ENCODE results near the gene C14orf132. TPM values are rescaled to one million over a fixed set of nuclear protein-coding genes. Genes with fewer than 3 reads are reported as not detected.

Gene C14orf132
- total RNA-seq, 4 donors from 2014 or later: 3.0 to 13.5 (median 3.9) TPM

- TF ChIP-seq CTCF (IDR thresholded peaks at IDR 0.05): no peak
- TF ChIP-seq POLR2A (IDR thresholded peaks at IDR 0.05): no peak
- peaks cover 0 to 41% (median 9%) of the 10 kb centered on the region in 3 donors for H3K4me1 ChIP-seq
- no peaks in the 10 kb centered on the region for H3K27me3 ChIP-seq
- H3K9me3 ChIP-seq: no peaks in the 10 kb centered on the region
- DNase-seq: no peak
- peaks cover 0 to 8% (median 0%) of the 10 kb centered on the region in 3 donors for H3K36me3 ChIP-seq
- H3K27ac ChIP-seq: peak overlapping the region in 3 of 4 donors; percentile 31 to 77 (median 56)
- H3K4me3 ChIP-seq: no peak overlapping the region
- 50 to 63% methylated on average over 2 to 5 of the region's 5 CpGs for WGBS, 2 donors
- intact Hi-C loops (cut with DNase I): no loop called here
Observed at GRCh38 chr14:96053248-96053599, 14.1 kb downstream of the C14orf132 start.

GRCh38 chr14:96053600-96054381, 14.6 kb downstream of the C14orf132 start:
- peak overlapping the region in 3 of 4 donors; percentile 31 to 77 (median 56) for H3K27ac ChIP-seq
- 45 to 55% methylated on average over 11 to 12 of the region's 13 CpGs for WGBS, 2 donors
- no peaks in the 10 kb centered on the region for H3K9me3 ChIP-seq
- TF ChIP-seq CTCF (IDR thresholded peaks at IDR 0.05) (no peak), POLR2A (IDR thresholded peaks at IDR 0.05) (no peak)
- H3K4me3 ChIP-seq: no peak overlapping the region
- peaks cover 0 to 41% (median 9%) of the 10 kb centered on the region in 3 donors for H3K4me1 ChIP-seq
- H3K36me3 ChIP-seq: peaks cover 0 to 8% (median 0%) of the 10 kb centered on the region in 3 donors
- H3K27me3 ChIP-seq: no peaks in the 10 kb centered on the region
- DNase-seq: no peak
- intact Hi-C loops (cut with DNase I): no loop called here

- H3K4me1 ChIP-seq: peaks cover 0 to 41% (median 9%) of the 10 kb centered on the region in 3 donors
- TF ChIP-seq POLR2A (IDR thresholded peaks at IDR 0.05) (no peak), CTCF (IDR thresholded peaks at IDR 0.05) (no peak)
- H3K9me3 ChIP-seq: no peaks in the 10 kb centered on the region
- no peaks in the 10 kb centered on the region for H3K27me3 ChIP-seq
- DNase-seq: no peak
- intact Hi-C loops (cut with DNase I): no loop called here
- peaks cover 0 to 8% (median 0%) of the 10 kb centered on the region in 3 donors for H3K36me3 ChIP-seq
- 68 to 77% methylated on average over 2 of the region's 2 CpGs for WGBS, 2 donors
- H3K27ac ChIP-seq: peak overlapping the region in 2 of 4 donors; percentile 50 to 65
- no peak overlapping the region for H3K4me3 ChIP-seq
Observed at GRCh38 chr14:96054661-96055060, 15.5 kb downstream of the C14orf132 start.

- 77 to 87% methylated on average over 9 to 12 of the region's 12 CpGs for WGBS, 2 donors
- Histone ChIP-seq H3K9me3 (no peaks in the 10 kb centered on the region), H3K27ac (no peak overlapping the region), H3K36me3 (peaks cover 0 to 8% (median 0%) of the 10 kb centered on the region in 3 donors), H3K4me1 (peaks cover 0 to 39% (median 9%) of the 10 kb centered on the region in 3 donors), H3K27me3 (no peaks in the 10 kb centered on the region), H3K4me3 (no peak overlapping the region)
- DNase-seq: no peak
- TF ChIP-seq POLR2A (IDR thresholded peaks at IDR 0.05) (no peak), CTCF (IDR thresholded peaks at IDR 0.05) (no peak)
- intact Hi-C loops (cut with DNase I): no loop called here
Observed at GRCh38 chr14:96055065-96055752, 16.0 kb downstream of the C14orf132 start.

All from esophagus squamous epithelium (tissue), 5 donors.